LoVo (cell line): ENCODE results near the gene GALNT17.

Experiments used
- DNase-seq: peaks from one replicate; pipeline ENCODE4 v3.0.0-alpha.2; 2016; ENCODE audit warnings: low spot score

The GALNT17 gene

DNA sequence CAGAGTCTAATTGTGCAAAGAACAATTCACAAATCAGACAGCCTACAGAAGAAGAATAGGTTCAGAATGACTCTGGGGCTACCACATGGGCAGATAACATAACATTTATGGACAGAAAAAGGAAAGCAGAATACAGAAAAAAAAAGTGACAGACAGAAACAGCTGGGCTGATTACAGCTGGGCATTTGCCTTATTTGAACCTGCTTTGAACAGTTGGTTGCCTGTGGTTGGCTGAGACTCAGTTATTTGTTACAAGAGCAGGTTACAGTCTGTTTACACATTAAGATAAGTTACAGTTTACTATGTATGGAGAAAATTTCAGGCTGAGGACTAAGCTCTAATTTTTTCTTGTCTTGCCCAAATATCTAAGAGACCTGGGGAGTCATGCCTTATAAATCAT is 327.2 kb downstream of the GALNT17 start:
- DNase-seq, result no peak

- DNase-seq, result no peak
These were observed 329.6 kb downstream of the GALNT17 start for GRCh38 chr7:71461572-71461971.

GRCh38 chr7:71465741-71466189 is 333.8 kb downstream of the GALNT17 start:
- no peak for DNase-seq

- DNase-seq, result no peak
These were observed 334.7 kb downstream of the GALNT17 start for GRCh38 chr7:71466448-71467145.

- no peak for DNase-seq
These were observed 338.4 kb downstream of the GALNT17 start for GRCh38 chr7:71470326-71470725.

GRCh38 chr7:71470830-71471229 is 338.9 kb downstream of the GALNT17 start:
- no peak for DNase-seq

GRCh38 chr7:71472962-71473361 is 341.0 kb downstream of the GALNT17 start:
- no peak for DNase-seq

DNA sequence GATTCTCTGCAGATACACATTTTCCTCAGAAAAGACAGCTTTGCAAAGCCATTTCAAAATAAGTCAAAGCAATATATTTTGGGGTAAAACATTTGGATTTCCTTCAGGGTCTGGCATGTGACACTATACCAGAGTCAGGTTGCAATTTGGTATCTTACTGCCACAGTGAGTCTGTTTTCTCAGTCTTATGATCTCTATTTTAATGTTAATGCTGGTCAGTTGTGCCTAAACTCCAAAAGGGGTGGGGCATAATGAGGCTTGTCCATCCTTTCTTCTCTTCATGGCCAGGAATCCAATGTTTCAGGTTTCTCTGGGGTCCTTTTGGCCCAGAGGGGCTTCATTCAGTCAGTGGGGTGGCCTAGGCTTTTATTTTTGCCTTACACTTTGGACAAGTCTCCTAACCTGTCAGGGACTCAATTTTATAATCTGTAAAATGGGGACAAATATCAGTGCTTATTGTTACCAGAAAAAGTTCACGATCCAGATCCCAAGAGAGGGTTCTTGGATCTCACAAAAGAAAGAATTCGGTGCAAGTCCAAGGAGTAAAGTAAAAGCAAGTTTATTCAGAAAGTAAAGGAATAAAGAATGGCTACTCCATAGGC is 341.5 kb downstream of the GALNT17 start:
- DNase-seq, result no peak

DNA sequence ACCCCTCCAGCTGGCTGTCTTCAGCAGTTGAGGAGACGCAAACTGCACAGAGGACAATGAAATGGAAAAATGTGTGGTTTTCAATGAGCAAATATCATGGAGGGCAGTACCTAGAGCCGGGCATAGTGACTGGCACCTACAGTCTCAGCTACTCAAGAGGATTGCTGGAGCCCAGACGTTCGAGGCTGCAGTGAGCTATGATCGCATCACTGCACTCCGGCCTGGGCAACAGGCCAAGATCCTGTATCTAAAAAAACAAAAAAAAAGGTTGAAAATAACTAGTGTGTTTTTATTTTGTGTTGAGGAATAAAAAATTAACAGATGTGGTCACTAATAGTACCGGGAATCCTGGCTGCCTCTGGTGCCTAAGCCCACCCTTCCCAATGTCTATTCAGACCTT is 345.5 kb downstream of the GALNT17 start:
- DNase-seq, result no peak

- DNase-seq, result no peak
These were observed 347.3 kb downstream of the GALNT17 start for GRCh38 chr7:71479231-71479630.

GRCh38 chr7:71480791-71481190 is 348.8 kb downstream of the GALNT17 start:
- DNase-seq, result no peak

- no peak for DNase-seq
These were observed 350.3 kb downstream of the GALNT17 start for GRCh38 chr7:71482284-71482683.

- DNase-seq, result no peak
These were observed 352.4 kb downstream of the GALNT17 start for GRCh38 chr7:71484380-71484779.

DNA sequence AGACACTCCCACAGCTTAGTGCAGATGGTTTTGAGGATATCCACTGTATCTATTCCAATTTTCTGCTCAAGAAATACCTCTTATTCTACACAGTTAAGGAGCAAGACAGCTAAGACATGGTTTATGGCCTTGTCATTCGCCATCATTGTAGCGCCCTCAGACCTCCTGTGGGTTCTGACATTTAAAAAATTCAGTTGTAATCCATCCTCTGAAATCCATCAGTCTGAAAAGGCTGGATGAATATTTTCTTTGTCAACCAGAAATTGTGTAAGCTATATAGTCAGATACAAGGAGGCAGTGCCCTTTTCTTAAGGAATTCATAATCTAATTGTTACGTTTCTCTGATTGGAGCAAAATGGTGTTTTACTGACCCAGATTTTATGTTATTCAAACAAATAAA is 353.6 kb downstream of the GALNT17 start:
- DNase-seq, result no peak

GRCh38 chr7:71486414-71486813 is 354.5 kb downstream of the GALNT17 start:
- no peak for DNase-seq

DNA sequence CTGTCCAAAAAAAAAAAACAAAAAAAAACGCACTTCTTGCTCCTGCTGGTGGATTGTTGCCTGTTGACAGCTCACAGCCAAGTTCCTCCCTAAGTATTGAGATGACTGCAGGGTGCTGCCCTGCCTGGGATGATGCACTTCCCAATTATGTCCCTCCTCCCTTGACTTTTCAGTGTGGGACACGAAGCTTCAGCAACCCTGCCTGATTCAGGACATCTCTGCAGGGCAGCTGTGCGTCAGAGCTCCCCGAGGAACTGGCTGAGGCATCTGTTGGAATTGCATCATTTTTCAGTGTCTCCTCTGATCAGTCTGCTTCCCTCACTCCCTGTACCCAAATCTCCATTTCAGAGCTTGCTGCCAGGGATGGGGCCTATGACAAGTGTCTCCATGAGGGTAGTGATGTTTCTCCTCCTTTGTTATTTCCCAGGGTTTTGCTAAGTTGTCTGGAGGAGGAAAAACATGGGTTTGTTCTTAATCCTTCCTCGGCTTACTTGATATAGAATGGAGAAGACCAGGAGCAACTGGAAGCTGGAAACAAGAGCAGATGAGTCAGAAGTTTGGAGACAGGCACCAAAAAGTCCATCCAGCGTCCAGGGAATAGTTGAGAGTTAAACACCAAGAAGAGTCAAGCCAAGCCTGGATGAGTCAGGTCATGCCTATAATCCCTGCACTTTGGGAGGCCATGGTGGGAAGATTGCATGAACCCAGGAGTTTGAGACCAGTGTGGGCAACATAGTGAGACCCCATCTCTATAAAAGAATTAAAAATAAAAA is 355.1 kb downstream of the GALNT17 start:
- DNase-seq, result no peak

DNA sequence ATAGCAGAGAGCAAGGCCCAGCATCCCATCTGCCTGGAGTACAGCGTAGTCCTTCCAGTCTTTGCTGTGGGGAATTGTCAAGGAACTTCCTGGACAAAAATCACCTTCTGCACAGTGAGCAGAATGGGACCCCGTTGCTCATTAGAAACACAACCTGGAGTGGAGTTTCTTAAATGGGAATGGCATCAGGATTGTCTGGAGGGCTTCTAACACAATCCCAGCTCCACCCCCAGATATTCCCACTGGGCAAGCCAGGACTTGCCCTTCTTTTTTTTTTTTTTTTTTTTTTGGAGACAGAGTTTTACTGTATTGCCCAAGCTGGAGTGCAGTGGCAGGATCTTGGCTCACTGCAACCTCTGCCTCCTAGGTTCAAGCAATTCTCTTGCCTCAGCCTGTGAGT is 356.4 kb downstream of the GALNT17 start:
- peak; percentile 28 for DNase-seq

GRCh38 chr7:71491336-71491735 is 359.4 kb downstream of the GALNT17 start:
- no peak for DNase-seq

DNA sequence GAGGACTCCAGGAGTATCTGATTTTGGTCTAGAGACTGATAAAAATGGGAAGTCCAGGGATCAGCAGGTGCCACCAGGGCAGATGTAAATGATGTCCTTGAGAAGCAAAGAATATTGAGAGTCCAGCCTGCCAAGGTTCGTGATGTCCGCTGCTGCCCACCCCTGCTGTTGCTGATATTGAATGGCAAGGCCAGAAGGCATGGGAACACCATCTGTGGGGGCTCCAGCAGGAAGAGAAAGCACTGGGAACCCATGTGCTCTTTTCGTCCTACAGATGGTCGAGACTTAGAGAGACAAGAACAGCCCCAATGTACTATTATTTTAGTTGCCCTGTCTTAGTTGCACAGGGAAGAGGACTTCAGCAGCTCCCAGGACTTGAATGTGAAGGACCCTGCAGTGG is 363.9 kb downstream of the GALNT17 start:
- DNase-seq, result no peak

DNA sequence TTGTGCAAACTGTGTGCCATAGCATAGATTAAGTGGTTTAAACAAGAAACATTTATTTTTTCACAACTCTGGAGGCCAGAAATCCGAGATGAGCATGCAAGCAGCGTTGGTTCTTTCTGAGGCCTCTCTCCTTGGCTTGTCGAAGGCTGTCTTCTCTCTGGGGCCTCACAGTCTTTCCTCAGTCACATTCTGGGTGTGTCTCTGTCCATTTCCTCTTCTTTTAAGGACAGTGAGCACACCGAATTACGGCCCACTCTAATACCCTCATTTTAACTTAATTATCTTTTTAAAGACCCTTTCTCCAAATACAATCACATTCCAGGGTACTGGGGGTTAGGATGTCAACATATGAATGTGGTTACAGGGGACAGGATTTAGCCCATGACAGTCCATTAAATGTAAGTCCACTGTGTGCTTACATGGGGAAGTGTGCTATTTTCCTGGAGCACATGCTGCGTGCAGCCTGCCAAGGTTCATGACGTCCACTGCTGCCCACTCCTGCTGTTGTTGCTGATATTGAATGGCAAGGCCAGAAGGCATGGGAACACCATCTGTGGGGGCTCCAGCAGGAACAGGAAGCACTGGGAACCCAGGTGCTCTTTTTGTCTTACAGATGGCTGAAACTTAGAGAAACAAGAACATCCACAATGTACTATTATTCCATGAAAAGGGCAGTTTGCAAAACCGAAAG is 365.5 kb downstream of the GALNT17 start:
- DNase-seq, result no peak

DNA sequence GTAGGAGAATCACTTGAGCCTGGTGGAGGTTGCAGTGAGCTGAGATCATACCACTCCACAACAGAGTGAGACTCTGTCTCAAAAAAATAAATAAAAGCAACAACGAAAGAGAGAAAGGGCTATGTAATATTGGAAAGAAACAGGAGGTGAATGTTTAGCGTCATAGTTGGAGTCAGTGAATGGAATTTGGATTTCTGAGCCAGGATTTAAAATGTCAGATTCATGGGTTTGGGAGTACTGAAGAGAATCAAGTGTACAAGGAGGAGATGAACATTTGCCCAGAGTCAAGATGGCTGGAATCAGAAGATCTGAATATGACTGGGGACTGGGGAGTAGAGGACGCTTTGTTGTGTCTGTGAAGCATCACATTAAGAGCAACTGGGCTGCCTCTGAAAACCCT is 366.4 kb downstream of the GALNT17 start:
- DNase-seq, result no peak

DNA sequence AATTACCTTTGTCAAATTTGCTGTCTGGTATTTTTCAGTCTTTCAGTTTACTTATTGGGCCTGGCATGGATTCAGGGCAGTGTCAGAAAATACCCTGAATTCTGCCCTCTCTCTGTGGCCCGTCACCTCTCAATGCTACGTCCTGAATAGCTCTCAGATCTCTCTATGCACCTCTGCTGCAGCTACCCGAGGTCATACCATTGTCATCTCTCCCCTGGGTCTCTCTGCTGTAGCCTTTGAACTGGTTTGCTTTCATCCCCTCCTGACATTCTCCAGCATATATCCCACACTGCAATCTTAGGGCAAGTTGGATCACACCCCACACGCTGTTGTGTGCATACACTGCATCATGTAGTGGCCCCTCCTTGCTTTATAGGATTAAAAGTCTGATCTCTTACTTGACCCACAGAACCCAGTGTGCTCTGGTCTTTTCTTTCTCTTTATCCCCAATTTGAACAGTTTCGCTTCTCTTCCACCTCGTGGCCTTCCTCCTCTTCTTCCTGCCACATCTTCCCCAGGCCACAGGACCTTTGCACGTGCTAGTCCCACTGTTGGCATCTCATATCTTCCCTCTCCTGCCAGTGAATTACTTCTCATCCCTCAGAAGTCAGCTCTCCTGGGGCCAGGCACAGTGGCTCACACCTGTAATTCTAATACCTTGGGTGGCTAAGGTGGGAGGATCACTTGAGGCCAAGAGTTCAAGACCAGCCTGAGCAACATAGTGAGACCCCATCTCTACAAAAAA is 372.9 kb downstream of the GALNT17 start:
- DNase-seq, result no peak
